Vagina (tissue), 2 donors: ENCODE data around the gene HECA.

ENCODE experiments used
- CTCF ChIP-seq, 3 experiments: fragments of 450-650 bp in 2 of 3; fragments of 200-600 bp in 1 of 3; sonication (generic) in 1 of 3; IDR thresholded peaks; one replicate each; pipeline ENCODE4 v1.5.1; 2017 to 2019; ENCODE audit warnings: antibody characterized with exemption in 3 of 3, mild to moderate bottlenecking in 2 of 3, moderate library complexity in 2 of 3
- POLR2A ChIP-seq, 2 donors: fragments of 450-650 bp; IDR thresholded peaks; one replicate each; pipeline ENCODE4 v1.6.1; 2017; ENCODE audit warnings: antibody characterized with exemption in 2 of 2, mild to moderate bottlenecking in 2 of 2, moderate library complexity in 2 of 2
- POLR2AphosphoS5 ChIP-seq, 2 donors: sonication (generic); formaldehyde crosslinking; IDR thresholded peaks; one replicate each; pipeline ENCODE4 v1.9.0; 2017; ENCODE audit warnings: antibody characterized with exemption in 2 of 2, mild to moderate bottlenecking in 2 of 2, low read depth in 1 of 2; ENCODE audit not compliant: insufficient read depth in 1 of 2

GRCh38 chr6:139112561-139112960 is 22.3 kb upstream of the HECA start:
- TF ChIP-seq POLR2A (IDR thresholded peaks at IDR 0.05) (no peak), CTCF (IDR thresholded peaks at IDR 0.05) (no peak), POLR2AphosphoS5 (IDR thresholded peaks at IDR 0.05; ENCODE audit: insufficient read depth in 1 of 2, low read depth in 1 of 2) (no peak)
